Endothelial cell of umbilical vein (primary cell): Measurements from ENCODE around the gene CLDN22.

Source experiments
- POLR2A ChIP-seq: IDR thresholded peaks from 2 replicates; pipeline ENCODE4 v1.6.1; 2012; ENCODE audit warnings: low read depth, mild to moderate bottlenecking, control low read depth, low read length
- TF ChIP-seq, protein P1 (sequence below), 2 donors: IDR thresholded peaks; 1 replicate in 1 of 2; 2 replicates in 1 of 2; pipeline ENCODE4 v1.5.1; 2011; ENCODE audit warnings: low read length in 2 of 2, mild to moderate bottlenecking in 2 of 2, moderate library complexity in 2 of 2, control low read depth in 1 of 2, inconsistent platforms in 1 of 2, low read depth in 1 of 2; ENCODE audit not compliant: insufficient read depth in 1 of 2; ENCODE audit errors: extremely low read depth in 1 of 2

DNA sequence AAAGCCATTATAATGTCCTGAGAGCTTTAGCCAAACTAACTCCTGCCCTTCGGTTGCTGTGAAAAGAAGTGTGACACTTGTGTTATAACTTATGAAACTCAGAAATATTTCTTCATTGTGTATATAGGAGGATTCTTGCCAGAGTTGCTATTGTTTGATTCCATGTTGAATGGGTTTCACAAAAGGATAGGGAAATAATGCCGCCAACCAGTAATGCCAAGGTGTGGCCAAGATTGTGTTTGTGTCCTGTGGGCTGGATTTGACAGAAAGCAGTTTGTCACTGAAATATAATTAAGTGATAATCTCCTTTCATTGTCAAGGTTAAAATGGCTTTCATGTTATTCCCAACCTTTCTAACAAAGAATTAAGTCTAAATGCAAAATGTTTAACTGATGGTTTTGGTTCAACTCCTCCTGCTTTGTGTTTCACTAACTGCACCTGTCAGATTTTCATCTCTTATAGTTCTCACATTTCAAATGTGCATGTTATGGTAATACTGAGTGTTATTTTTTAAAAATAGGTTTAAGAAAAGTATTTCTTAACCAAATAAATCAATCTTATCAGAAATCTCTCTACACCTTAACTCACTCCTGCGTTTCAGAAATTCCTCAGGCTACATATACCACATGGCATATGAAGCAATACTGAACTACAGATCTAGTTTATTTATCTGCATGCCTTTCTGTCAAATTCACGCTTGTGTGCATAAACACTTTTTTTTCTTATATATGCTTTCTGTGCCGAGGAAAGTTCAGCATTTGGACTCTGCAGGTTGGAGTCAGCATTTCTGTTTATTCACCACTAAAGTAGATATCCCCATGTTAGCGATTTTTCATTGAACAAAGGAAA, at the start of gene CLDN22:
- TF ChIP-seq, protein P1, sequence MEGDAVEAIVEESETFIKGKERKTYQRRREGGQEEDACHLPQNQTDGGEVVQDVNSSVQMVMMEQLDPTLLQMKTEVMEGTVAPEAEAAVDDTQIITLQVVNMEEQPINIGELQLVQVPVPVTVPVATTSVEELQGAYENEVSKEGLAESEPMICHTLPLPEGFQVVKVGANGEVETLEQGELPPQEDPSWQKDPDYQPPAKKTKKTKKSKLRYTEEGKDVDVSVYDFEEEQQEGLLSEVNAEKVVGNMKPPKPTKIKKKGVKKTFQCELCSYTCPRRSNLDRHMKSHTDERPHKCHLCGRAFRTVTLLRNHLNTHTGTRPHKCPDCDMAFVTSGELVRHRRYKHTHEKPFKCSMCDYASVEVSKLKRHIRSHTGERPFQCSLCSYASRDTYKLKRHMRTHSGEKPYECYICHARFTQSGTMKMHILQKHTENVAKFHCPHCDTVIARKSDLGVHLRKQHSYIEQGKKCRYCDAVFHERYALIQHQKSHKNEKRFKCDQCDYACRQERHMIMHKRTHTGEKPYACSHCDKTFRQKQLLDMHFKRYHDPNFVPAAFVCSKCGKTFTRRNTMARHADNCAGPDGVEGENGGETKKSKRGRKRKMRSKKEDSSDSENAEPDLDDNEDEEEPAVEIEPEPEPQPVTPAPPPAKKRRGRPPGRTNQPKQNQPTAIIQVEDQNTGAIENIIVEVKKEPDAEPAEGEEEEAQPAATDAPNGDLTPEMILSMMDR (IDR thresholded peaks at IDR 0.05; ENCODE audit: extremely low read depth in 1 of 2, insufficient read depth in 1 of 2, low read depth in 1 of 2, low read length in 2 of 2) = no peak
- no peak for TF ChIP-seq POLR2A
